ENCODE results near the gene SLC49A3.
"Not testable (repeated sequence)": the region's sequence is repeated elsewhere in the genome, so short reads cannot be mapped to it uniquely, and the experiment has no call there.

GRCh38 chr4:635066-635835 lies 53.7 kb downstream of the SLC49A3 start:
- TF ChIP-seq CTCF (conservative IDR thresholded peaks at IDR 0.05); EZH2 (IDR thresholded peaks at IDR 0.05; ENCODE audit: low read depth): not testable (repeated sequence)

Measured in PC-9 (cell line).